Measurements from ENCODE around the gene SF3B5.

DNA sequence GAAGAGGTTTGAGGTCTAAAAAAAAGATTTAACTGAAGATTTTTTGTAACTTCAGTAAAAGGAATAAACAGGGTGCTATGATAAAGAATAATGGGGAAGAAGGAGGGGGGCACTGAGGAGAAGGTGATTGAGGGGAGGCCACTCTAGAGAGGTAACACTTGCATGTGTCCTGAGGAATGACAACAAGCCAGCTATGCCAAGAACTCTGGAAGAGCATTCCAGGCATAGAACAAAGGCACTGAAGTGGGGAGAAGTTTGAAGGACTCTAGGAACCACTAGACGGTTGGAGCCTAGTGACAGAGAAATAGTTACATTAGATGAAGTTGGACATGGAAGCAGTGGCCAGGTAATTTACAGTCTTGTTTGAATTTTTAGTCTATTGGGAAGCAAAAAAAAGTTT lies 10.8 kb upstream of the SF3B5 start:
- TF ChIP-seq LEF1 (IDR thresholded peaks at IDR 0.05; ENCODE audit: borderline replicate concordance) (no peak), HDGF (IDR thresholded peaks at IDR 0.05; ENCODE audit: borderline replicate concordance) (no peak), ZNF384 (IDR thresholded peaks at IDR 0.05) (no peak), SP1 (IDR thresholded peaks at IDR 0.05) (no peak), TARDBP (IDR thresholded peaks at IDR 0.05) (no peak), SUZ12 (IDR thresholded peaks at IDR 0.05) (no peak), FOXM1 (IDR thresholded peaks at IDR 0.05; ENCODE audit: borderline replicate concordance) (no peak), FOXA1 (IDR thresholded peaks at IDR 0.05) (no peak), NFRKB (IDR thresholded peaks at IDR 0.05) (no peak), ELF4 (IDR thresholded peaks at IDR 0.05) (no peak), L3MBTL2 (conservative IDR thresholded peaks at IDR 0.05) (no peak)
